Stomach (tissue), 4 donors: ENCODE measurements around the gene NAV2.

Experiments
- EP300 ChIP-seq: sonication (generic); formaldehyde crosslinking; IDR thresholded peaks from one replicate; pipeline ENCODE4 v1.6.1; 2017; ENCODE audit warnings: antibody characterized with exemption
- POLR2A ChIP-seq, 4 donors: fragments of 450-650 bp; IDR thresholded peaks; one replicate each; pipeline ENCODE4 v1.6.1; 2016; ENCODE audit warnings: antibody characterized with exemption in 4 of 4, control low read depth in 2 of 4, mild to moderate bottlenecking in 1 of 4, moderate library complexity in 1 of 4
- POLR2AphosphoS5 ChIP-seq, 3 donors: sonication (generic); formaldehyde crosslinking; IDR thresholded peaks; one replicate each; pipeline ENCODE4 v1.6.1; 2016; ENCODE audit warnings: antibody characterized with exemption in 3 of 3
- TF ChIP-seq, protein P1 (sequence below), 7 experiments: fragments of 450-650 bp in 4 of 7; fragments of 200-600 bp in 3 of 7; sonication (generic) in 3 of 7; IDR thresholded peaks; one replicate each; pipeline ENCODE4 v1.5.1; 2016 to 2019; ENCODE audit warnings: antibody characterized with exemption in 7 of 7, control low read depth in 2 of 7, mild to moderate bottlenecking in 1 of 7

DNA sequence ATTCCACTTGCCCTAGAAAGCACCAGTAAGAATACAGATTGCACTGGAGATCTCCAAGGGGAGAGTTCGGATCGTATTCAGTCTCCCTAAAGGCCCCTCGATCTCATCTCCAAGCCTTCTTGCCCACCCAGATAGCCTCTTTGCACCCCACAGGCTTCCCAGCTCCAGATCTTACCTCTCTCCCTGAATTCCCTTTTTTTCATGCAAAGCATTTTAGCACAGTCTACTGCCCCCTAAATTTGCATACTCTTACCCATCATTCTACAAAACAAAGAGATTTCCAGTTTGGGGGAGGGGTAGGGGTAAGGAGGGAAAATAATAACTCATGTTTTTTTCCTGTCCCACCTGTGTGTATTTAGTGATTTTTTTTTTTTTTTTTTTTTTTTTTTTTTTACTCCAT, 105.2 kb downstream of the NAV2 start:
- TF ChIP-seq, protein P1, sequence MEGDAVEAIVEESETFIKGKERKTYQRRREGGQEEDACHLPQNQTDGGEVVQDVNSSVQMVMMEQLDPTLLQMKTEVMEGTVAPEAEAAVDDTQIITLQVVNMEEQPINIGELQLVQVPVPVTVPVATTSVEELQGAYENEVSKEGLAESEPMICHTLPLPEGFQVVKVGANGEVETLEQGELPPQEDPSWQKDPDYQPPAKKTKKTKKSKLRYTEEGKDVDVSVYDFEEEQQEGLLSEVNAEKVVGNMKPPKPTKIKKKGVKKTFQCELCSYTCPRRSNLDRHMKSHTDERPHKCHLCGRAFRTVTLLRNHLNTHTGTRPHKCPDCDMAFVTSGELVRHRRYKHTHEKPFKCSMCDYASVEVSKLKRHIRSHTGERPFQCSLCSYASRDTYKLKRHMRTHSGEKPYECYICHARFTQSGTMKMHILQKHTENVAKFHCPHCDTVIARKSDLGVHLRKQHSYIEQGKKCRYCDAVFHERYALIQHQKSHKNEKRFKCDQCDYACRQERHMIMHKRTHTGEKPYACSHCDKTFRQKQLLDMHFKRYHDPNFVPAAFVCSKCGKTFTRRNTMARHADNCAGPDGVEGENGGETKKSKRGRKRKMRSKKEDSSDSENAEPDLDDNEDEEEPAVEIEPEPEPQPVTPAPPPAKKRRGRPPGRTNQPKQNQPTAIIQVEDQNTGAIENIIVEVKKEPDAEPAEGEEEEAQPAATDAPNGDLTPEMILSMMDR (IDR thresholded peaks at IDR 0.05): no peak
- TF ChIP-seq EP300: no peak
- TF ChIP-seq POLR2A (IDR thresholded peaks at IDR 0.05): no peak
- TF ChIP-seq POLR2AphosphoS5 (IDR thresholded peaks at IDR 0.05): no peak
